ENCODE data around the gene MED12L. TPM values are rescaled to one million over a fixed set of nuclear protein-coding genes. Genes with fewer than 3 reads are reported as not detected.

The MED12L gene
- total and polyA plus RNA-seq, 9 of the 15 experiments (the other 6 are each of a cell fraction or from before 2014, with no cell fraction given), result not detected

DNA sequence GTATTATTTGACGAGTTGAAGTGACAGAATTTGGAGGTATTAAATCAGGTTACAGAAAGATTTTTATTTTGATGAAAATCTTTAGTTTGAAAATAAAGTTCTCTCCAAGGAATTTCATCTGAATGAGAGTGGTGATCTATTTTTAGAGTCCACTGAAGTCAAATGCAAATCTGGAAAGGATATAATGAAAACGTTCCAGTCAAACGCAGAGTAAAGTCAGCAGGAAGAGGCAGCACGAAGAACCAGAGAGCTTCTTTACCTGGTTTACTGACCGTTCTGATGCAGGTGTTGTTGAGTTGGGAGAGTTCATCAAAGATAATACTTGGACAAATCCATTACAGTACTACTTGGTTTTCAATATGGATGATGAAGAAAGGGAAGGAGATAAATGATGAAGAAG lies 184.2 kb downstream of the MED12L start (continued):
- TF ChIP-seq JUND (IDR thresholded peaks at IDR 0.05; ENCODE audit: borderline replicate concordance, low read depth, low read length) (no peak), JUND (tag; IDR thresholded peaks at IDR 0.05; ENCODE audit: borderline replicate concordance, low read depth, low read length) (no peak), GTF2E2 (tag; IDR thresholded peaks at IDR 0.05) (no peak)
- TF ChIP-seq, protein P1, sequence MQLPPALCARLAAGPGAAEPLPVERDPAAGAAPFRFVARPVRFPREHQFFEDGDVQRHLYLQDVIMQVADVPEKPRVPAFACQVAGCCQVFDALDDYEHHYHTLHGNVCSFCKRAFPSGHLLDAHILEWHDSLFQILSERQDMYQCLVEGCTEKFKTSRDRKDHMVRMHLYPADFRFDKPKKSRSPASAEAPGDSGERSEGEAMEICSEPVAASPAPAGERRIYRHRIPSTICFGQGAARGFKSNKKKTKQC (CRISPR knock-in tag; IDR thresholded peaks at IDR 0.05), result no peak
- TF ChIP-seq, protein P2, sequence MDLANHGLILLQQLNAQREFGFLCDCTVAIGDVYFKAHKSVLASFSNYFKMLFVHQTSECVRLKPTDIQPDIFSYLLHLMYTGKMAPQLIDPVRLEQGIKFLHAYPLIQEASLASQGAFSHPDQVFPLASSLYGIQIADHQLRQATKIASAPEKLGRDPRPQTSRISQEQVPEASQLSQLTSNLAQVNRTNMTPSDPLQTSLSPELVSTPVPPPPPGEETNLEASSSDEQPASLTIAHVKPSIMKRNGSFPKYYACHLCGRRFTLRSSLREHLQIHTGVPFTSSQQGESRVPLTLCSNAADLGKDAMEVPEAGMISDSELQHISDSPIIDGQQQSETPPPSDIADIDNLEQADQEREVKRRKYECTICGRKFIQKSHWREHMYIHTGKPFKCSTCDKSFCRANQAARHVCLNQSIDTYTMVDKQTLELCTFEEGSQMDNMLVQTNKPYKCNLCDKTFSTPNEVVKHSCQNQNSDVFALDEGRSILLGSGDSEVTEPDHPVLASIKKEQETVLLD (IDR thresholded peaks at IDR 0.05), result no peak

DNA sequence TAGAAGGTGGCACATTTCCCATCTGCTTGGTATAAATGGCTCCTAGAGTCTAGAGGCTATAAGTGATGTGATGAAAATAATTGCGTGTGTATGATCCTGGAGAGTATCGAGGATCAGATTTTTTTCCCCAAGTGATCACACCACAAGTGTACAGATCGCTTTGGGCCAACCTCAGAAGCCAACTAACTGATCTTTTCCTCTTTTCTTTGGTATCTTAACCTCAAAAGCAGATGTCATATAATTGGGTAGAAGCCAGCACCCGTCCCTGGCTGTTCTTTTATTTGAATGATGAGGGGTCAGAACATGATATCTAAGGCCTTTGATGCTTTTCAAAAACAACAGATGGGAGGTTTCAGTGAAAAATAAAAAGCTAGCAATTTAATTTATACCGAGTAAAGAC lies 189.6 kb downstream of the MED12L start:
- no peak overlapping the region for H3K9ac ChIP-seq (ENCODE audit: insufficient read depth in 1 of 2, low read depth in 2 of 2, low read length in 2 of 2)
- no TSS peak for BruUV-seq (replicated peaks)
- no peaks in the 10 kb centered on the region for H3K4me1 ChIP-seq (replicated peaks in 1 of 2; ENCODE audit: control insufficient read depth in 2 of 2, insufficient read depth in 2 of 2, low read length in 2 of 2)
- intact Hi-C loops (cut with micrococcal nuclease) (no loop called here), in situ Hi-C loops (cut with MboI) (no loop called here)
- no peaks in the 10 kb centered on the region for H3K9me3 ChIP-seq (replicated peaks; ENCODE audit: control insufficient read depth, insufficient read depth, low read depth, low read length)
- no peaks in the 10 kb centered on the region for H3K36me3 ChIP-seq (ENCODE audit: control insufficient read depth, insufficient read depth, low read length)
- WGBS (ENCODE audit: insufficient coverage, low coverage, missing lambda C conversion rate), result 0% methylated on average over 5 of the region's 5 CpGs
- H3K4me2 ChIP-seq (ENCODE audit: insufficient read depth, low read length), result no peak overlapping the region
- H3K27me3 ChIP-seq (ENCODE audit: control insufficient read depth in 2 of 2, insufficient read depth in 2 of 2, low read length in 2 of 2), result 0 out of 5 replicates have a peak, but pooled peaks cover 0 to 5% of the 10 kb centered on the region in 2 experiments
- no peaks in the 10 kb centered on the region for H3K9me1 ChIP-seq (ENCODE audit: control insufficient read depth, insufficient read depth, low read length)
- ChIA-PET CTCF (ENCODE audit: low intra/inter-chr PET ratio) (no interaction called here), POLR2A (no interaction called here)
- DNase-seq (ENCODE audit: extremely low read depth in 1 of 4, low spot score in 3 of 4) (no peak), ATAC-seq (no peak), FAIRE-seq (no peak)
- no peak overlapping the region for H3K4me3 ChIP-seq
- no peaks in the 10 kb centered on the region for H4K20me1 ChIP-seq (replicated peaks; ENCODE audit: control insufficient read depth, insufficient read depth, low read length)
- H3K27ac ChIP-seq (ENCODE audit: extremely low read depth, low read depth, low read length), result no peak overlapping the region
- no peak overlapping the region for H2AFZ ChIP-seq (ENCODE audit: low read depth, low read length)
- no peaks in the 10 kb centered on the region for H3K79me2 ChIP-seq (ENCODE audit: control insufficient read depth, insufficient read depth, low read length)
- TF ChIP-seq CAMTA2 (CRISPR knock-in tag; conservative IDR thresholded peaks at IDR 0.05), result no peak
- TF ChIP-seq ZNF583 (CRISPR knock-in tag; IDR thresholded peaks at IDR 0.05), result no peak
- TF ChIP-seq GABPB2 (CRISPR knock-in tag; conservative IDR thresholded peaks at IDR 0.05), result no peak
- TF ChIP-seq L3MBTL2 (IDR thresholded peaks at IDR 0.05), result no peak
- TF ChIP-seq NCOA4 (IDR thresholded peaks at IDR 0.05; ENCODE audit: partially characterized antibody), result no peak
- no peak for TF ChIP-seq SETDB1 (IDR thresholded peaks at IDR 0.05; ENCODE audit: low read length)
- TF ChIP-seq GTF2E2 (tag; IDR thresholded peaks at IDR 0.05), result no peak
- no peak for TF ChIP-seq MECOM (CRISPR knock-in tag; IDR thresholded peaks at IDR 0.05)
- no peak for TF ChIP-seq NFE2 (IDR thresholded peaks at IDR 0.05; ENCODE audit: low read depth)
- TF ChIP-seq, protein P3, sequence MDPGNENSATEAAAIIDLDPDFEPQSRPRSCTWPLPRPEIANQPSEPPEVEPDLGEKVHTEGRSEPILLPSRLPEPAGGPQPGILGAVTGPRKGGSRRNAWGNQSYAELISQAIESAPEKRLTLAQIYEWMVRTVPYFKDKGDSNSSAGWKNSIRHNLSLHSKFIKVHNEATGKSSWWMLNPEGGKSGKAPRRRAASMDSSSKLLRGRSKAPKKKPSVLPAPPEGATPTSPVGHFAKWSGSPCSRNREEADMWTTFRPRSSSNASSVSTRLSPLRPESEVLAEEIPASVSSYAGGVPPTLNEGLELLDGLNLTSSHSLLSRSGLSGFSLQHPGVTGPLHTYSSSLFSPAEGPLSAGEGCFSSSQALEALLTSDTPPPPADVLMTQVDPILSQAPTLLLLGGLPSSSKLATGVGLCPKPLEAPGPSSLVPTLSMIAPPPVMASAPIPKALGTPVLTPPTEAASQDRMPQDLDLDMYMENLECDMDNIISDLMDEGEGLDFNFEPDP (CRISPR knock-in tag; IDR thresholded peaks at IDR 0.05), result no peak
- no peak for TF ChIP-seq SMAD4 (CRISPR knock-in tag; conservative IDR thresholded peaks at IDR 0.05)
- no peak for TF ChIP-seq MAZ (CRISPR knock-in tag; conservative IDR thresholded peaks at IDR 0.05 in 1 of 2, IDR thresholded peaks at IDR 0.05 in 1 of 2)
- TF ChIP-seq, protein P4, sequence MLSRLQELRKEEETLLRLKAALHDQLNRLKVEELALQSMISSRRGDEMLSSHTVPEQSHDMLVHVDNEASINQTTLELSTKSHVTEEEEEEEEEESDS (CRISPR knock-in tag; IDR thresholded peaks at IDR 0.05), result no peak
- TF ChIP-seq NBN (IDR thresholded peaks at IDR 0.05; ENCODE audit: low read depth), result no peak
- TF ChIP-seq XRCC3 (IDR thresholded peaks at IDR 0.05), result no peak
- no peak for TF ChIP-seq CXXC5 (CRISPR knock-in tag; IDR thresholded peaks at IDR 0.05)
- no peak for TF ChIP-seq TSC22D4 (tag; IDR thresholded peaks at IDR 0.05)

Measured in K562 (cell line).